Natural killer cell (primary cell): ENCODE data around the gene CHRNB4. TPM values are rescaled to one million over a fixed set of nuclear protein-coding genes. Genes with fewer than 3 reads are reported as not detected.

ENCODE experiments used
- ATAC-seq, 3 donors: fragments of 150-1000 bp in 2 of 3; fragments of 200-7000 bp in 1 of 3; cut with Tn5 transposase; 1 replicate in 1 of 3; 2 replicates in 2 of 3; pipeline ENCODE4 v1.10.0; 2021; ENCODE audit warnings: mild to moderate bottlenecking in 2 of 3, moderate library complexity in 2 of 3
- DNase-seq, 2 donors: peaks; one replicate each; pipeline versions ENCODE4 v3.0.0 to v3.0.0-alpha.2; 2013 to 2021; ENCODE audit warnings: mixed read lengths in 1 of 2
- H3K27ac ChIP-seq: one replicate; pipeline ENCODE4 v1.5.1; 2013; ENCODE audit warnings: mild to moderate bottlenecking, low read length
- H3K27me3 ChIP-seq: one replicate; pipeline ENCODE4 v1.6.1; 2013; ENCODE audit warnings: low read length; ENCODE audit not compliant: control insufficient read depth, insufficient read depth
- H3K36me3 ChIP-seq: one replicate; pipeline ENCODE4 v1.6.1; 2013; ENCODE audit warnings: low read length; ENCODE audit not compliant: control insufficient read depth, insufficient read depth
- H3K4me1 ChIP-seq: one replicate; pipeline ENCODE4 v1.6.1; 2013; ENCODE audit warnings: low read length; ENCODE audit not compliant: control insufficient read depth, insufficient read depth
- H3K4me3 ChIP-seq: one replicate; pipeline ENCODE4 v1.5.1; 2013; ENCODE audit warnings: low read length
- H3K9me3 ChIP-seq: one replicate; pipeline ENCODE4 v1.6.1; 2013; ENCODE audit warnings: low read length; ENCODE audit not compliant: control insufficient read depth, insufficient read depth
- H3K27ac Mint-ChIP-seq, 2 donors: one replicate each; pipeline ENCODE4 v1.8.0; 2022; ENCODE audit warnings: mild to moderate bottlenecking in 2 of 2, mixed read lengths in 2 of 2, moderate library complexity in 1 of 2
- H3K27me3 Mint-ChIP-seq, 2 donors: one replicate each; pipeline ENCODE4 v1.8.0; 2022; ENCODE audit warnings: low read depth in 2 of 2, mixed read lengths in 2 of 2
- H3K36me3 Mint-ChIP-seq: one replicate; pipeline ENCODE4 v1.8.0; 2022; ENCODE audit warnings: mixed read lengths
- H3K4me1 Mint-ChIP-seq, 2 donors: one replicate each; pipeline ENCODE4 v1.8.0; 2022; ENCODE audit warnings: mixed read lengths in 2 of 2
- H3K4me3 Mint-ChIP-seq: one replicate; pipeline ENCODE4 v1.8.0; 2022; ENCODE audit warnings: mild to moderate bottlenecking, moderate library complexity, mixed read lengths
- H3K9me3 Mint-ChIP-seq, 2 donors: one replicate each; pipeline ENCODE4 v1.8.0; 2022; ENCODE audit warnings: mixed read lengths in 2 of 2
- WGBS: methylation state at CpG from one replicate; pipeline ENCODE4 v1.1.7; 2013; ENCODE audit warnings: missing lambda C conversion rate; ENCODE audit not compliant: insufficient coverage; 5-methylcytosine and 5-hydroxymethylcytosine counted together
- intact Hi-C: fragments of 100-400 bp; cut with micrococcal nuclease; formaldehyde crosslinking; loops from one replicate; pipeline ENCODE4 v1.14.2; 2022
- total RNA-seq, 4 donors: library from RNA; stranded (reverse); fragments of 120-200 nt in 1 of 4; gene quantifications; one replicate each; pipeline versions ENCODE4 v1.2.3 to v1.2.4, GENCODE V29; 2013 to 2022
- TF ChIP-seq, protein P1 (sequence below): fragments of 200-600 bp; IDR thresholded peaks from one replicate; pipeline ENCODE4 v1.8.0; 2022; ENCODE audit warnings: antibody characterized with exemption

CHRNB4 gene
- total RNA-seq, 3 donors from 2014 or later (not counting 1 experiment from before 2014, with no cell fraction given): not detected

DNA sequence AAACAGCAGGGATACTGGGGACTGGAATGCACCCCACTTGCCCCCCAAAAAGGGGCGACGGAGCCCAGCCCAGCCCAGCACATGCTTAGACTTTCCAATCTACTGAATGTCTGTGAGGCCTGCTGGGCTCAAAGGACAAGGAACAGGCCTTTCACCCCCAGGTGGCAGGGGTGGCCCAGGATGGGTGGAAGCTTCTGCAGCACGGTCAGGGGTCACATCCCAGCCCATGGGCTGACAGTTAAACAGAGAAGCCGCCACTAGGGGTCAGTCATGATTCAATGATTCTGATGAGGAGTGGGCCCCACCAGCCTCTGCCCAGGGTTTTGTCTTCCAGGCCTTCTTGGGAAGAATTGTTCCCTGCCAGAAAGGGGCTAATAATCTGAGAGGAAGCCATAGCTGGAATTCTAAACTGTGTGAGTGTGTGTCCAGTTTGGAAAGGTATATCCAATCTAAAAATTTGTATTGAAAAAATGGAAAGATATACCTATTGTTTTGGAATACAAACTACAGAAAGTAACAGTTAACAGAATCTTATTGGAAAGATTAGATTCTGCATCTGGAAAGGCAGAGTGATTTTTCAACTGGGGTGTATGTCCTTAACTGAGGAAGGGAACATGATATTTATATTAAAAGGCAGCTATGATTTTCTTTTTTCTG, 2.2 kb downstream of the CHRNB4 start:
- H3K36me3 ChIP-seq: no peaks in the 10 kb centered on the region
- ATAC-seq: peak in 2 of 3 donors; percentile 44 to 56
- peaks cover 11% of the 10 kb centered on the region for H3K4me1 ChIP-seq
- peaks cover 5 to 19% of the 10 kb centered on the region in 2 donors for H3K27me3 Mint-ChIP-seq
- intact Hi-C loops: loop anchor here (5.0 kb wide), 1 partner anchor 544 kb away; no protein-coding TSS in a partner anchor
- H3K4me3 ChIP-seq: no peak overlapping the region
- H3K27ac Mint-ChIP-seq: no peak overlapping the region
- TF ChIP-seq, protein P1, sequence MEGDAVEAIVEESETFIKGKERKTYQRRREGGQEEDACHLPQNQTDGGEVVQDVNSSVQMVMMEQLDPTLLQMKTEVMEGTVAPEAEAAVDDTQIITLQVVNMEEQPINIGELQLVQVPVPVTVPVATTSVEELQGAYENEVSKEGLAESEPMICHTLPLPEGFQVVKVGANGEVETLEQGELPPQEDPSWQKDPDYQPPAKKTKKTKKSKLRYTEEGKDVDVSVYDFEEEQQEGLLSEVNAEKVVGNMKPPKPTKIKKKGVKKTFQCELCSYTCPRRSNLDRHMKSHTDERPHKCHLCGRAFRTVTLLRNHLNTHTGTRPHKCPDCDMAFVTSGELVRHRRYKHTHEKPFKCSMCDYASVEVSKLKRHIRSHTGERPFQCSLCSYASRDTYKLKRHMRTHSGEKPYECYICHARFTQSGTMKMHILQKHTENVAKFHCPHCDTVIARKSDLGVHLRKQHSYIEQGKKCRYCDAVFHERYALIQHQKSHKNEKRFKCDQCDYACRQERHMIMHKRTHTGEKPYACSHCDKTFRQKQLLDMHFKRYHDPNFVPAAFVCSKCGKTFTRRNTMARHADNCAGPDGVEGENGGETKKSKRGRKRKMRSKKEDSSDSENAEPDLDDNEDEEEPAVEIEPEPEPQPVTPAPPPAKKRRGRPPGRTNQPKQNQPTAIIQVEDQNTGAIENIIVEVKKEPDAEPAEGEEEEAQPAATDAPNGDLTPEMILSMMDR: peak; percentile 11
- H3K4me3 Mint-ChIP-seq: no peak overlapping the region
- DNase-seq: peak in 1 of 2 donors; percentile 59
- no peaks in the 10 kb centered on the region for H3K9me3 ChIP-seq
- peaks cover 11% of the 10 kb centered on the region for H3K27me3 ChIP-seq
- H3K9me3 Mint-ChIP-seq: no peaks in the 10 kb centered on the region
- no peaks in the 10 kb centered on the region for H3K36me3 Mint-ChIP-seq
- WGBS: 47% methylated on average over 4 of the region's 4 CpGs
- peaks cover 0 to 11% of the 10 kb centered on the region in 2 donors for H3K4me1 Mint-ChIP-seq
- no peak overlapping the region for H3K27ac ChIP-seq

DNA sequence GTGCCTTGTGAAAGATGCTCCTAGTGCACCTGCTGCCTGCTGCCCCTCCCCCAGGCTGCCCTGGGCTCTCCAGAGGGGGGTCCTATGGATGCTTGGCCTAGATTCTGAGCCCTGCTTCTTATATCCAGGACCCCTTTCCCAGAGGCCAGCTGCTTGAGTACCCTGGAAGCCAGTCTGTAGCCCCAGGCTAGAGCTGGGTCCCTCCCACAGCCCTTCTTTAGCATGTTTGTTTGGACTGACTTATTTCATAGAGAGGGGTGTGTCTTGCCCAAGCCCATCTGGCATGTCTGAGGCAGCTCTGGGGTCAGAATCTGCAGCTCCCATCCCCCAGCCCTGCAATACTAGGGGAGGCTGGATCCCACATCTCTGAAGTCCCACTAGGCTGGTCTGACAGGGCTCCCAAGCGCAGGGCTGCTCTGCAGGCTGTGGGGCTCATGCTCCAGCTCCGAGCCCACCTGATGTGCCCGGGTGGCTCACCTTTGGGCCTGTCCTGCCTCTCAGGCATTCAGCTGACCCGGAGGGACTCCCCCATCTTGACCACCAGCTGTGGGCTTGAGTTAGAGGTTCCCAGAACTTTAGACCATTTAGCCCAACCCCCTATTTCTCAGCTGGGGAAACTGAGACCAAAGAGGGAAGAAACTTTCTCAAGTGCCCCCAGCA, 3.1 kb downstream of the CHRNB4 start:
- H3K4me3 Mint-ChIP-seq: no peak overlapping the region
- H3K4me1 Mint-ChIP-seq: peaks cover 0 to 11% of the 10 kb centered on the region in 2 donors
- intact Hi-C loops: loop anchor here (5.0 kb wide), 1 partner anchor 544 kb away; no protein-coding TSS in a partner anchor

DNA sequence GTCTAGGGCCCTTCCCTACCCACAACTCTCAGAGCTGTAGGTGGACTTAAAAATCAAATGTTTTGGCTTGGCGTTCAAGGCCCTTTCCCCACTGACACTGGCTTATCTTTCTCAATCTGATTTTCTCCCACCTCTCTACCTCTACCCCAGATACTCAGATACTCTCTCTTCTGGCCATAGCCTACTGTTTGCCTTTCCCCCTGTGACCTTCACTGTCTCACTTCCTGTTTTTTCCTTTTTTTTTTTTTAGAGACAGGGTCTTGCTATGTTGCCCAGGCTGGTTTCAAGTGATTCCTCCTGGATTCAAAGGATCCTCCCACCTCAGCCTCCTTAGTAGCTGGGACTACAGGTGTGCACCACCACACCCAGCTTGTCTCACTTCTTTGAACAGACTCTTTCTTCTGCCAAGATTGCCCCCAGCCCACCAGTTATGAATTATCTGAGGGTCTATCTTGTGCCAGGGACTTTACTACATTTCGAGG, 4.6 kb downstream of the CHRNB4 start:
- no peak for DNase-seq
- Mint-ChIP-seq H3K9me3 (no peaks in the 10 kb centered on the region), H3K4me1 (peaks cover 0 to 4% of the 10 kb centered on the region in 2 donors), H3K36me3 (no peaks in the 10 kb centered on the region), H3K27ac (no peak overlapping the region), H3K27me3 (peaks cover 5 to 24% of the 10 kb centered on the region in 2 donors), H3K4me3 (no peak overlapping the region)
- no peak overlapping the region for H3K4me3 ChIP-seq
- peaks cover 7% of the 10 kb centered on the region for H3K27me3 ChIP-seq
- peaks cover 10% of the 10 kb centered on the region for H3K4me1 ChIP-seq
- ATAC-seq: no peak
- TF ChIP-seq, protein P1: no peak
- intact Hi-C loops: loop anchor here (5.0 kb wide), 1 partner anchor 546 kb away; no protein-coding TSS in a partner anchor
- H3K27ac ChIP-seq: no peak overlapping the region
- 81% methylated on average over 2 of the region's 2 CpGs for WGBS
- H3K9me3 ChIP-seq: peaks cover 4% of the 10 kb centered on the region
- H3K36me3 ChIP-seq: no peaks in the 10 kb centered on the region

More for the DNA sequence above, 3.1 kb downstream of the CHRNB4 start:
- H3K27me3 ChIP-seq: peaks cover 11% of the 10 kb centered on the region
- peaks cover 5 to 24% of the 10 kb centered on the region in 2 donors for H3K27me3 Mint-ChIP-seq
- H3K36me3 ChIP-seq: no peaks in the 10 kb centered on the region
- H3K9me3 ChIP-seq: peaks cover 4% of the 10 kb centered on the region
- TF ChIP-seq, protein P1: no peak
- H3K9me3 Mint-ChIP-seq: no peaks in the 10 kb centered on the region
- H3K4me3 ChIP-seq: no peak overlapping the region
- H3K4me1 ChIP-seq: peaks cover 11% of the 10 kb centered on the region
- no peaks in the 10 kb centered on the region for H3K36me3 Mint-ChIP-seq
- ATAC-seq: no peak
- no peak overlapping the region for H3K27ac ChIP-seq
- 85% methylated on average over 4 of the region's 4 CpGs for WGBS
- H3K27ac Mint-ChIP-seq: no peak overlapping the region
- no peak for DNase-seq
